ENCODE measurements around the gene BCAN.
A peak's percentile ranks its signal among the peaks of the same experiment; 100 is the strongest.

The BCAN gene

DNA sequence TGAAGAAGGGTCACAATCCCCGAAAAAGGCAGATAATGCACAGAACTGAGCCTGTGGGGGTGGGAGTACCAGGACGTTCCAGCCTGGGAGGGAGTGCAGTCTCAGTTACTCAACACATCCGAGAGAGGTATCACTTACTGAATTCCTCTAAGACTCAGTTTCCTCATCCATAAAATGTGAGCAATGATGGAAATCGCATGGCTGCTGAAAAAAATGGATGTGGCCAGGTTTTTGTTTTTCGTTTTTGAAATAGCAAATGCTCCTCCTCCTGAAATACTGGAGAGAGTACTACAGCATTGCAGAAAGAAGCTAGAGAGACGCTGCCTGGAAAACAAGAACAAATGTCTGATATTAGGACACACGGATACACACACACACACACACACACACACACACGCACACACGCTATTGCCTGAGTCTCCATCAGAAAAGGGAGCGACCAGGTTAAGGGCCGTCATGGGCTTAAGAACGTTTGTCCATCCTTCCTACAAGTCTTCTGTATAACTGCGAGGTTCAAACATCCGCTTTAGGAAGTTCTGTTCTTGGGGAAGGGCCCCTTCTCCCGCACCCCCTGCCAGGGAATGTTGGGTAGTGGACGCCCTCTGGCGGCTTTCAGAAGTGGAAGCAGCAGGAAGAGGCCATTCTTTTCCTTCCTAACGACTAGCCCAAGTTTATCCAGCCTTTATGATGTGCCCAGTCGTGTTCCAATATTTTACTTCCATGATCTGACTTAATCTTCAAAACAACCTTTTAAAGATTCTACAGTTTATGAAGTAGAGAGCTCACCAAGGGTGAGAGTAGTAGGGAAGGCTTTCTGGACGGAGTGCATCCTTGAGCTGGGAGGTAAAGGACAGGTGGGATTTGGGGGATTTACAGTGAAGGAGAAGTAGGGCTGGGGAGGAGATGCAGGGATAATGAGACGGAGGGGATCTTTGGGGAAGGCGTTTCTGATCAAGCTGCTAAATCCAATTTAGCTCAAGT is 36.0 kb downstream of the BCAN start:
- DNase-seq (ENCODE audit: low read depth), result no peak

DNA sequence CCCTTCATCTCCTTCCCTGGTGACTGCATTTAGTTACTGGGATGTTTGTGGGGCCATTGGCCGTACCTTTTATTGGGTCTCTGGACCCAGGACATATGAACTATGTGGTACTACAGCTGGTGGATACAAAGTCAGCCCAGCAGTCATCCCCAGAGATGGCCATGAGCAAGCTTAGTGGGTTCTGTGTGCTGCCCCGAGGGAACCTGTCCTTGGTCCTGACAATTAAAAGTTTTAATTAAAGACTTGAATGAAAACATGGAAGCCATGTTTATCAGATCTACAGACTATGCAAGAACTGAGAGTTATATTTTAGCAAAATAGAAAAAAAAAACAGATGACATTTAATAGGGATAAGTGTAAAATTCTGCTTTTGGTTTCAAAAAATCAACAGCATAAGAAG is 38.1 kb downstream of the BCAN start:
- no peak for DNase-seq (ENCODE audit: low read depth)

DNA sequence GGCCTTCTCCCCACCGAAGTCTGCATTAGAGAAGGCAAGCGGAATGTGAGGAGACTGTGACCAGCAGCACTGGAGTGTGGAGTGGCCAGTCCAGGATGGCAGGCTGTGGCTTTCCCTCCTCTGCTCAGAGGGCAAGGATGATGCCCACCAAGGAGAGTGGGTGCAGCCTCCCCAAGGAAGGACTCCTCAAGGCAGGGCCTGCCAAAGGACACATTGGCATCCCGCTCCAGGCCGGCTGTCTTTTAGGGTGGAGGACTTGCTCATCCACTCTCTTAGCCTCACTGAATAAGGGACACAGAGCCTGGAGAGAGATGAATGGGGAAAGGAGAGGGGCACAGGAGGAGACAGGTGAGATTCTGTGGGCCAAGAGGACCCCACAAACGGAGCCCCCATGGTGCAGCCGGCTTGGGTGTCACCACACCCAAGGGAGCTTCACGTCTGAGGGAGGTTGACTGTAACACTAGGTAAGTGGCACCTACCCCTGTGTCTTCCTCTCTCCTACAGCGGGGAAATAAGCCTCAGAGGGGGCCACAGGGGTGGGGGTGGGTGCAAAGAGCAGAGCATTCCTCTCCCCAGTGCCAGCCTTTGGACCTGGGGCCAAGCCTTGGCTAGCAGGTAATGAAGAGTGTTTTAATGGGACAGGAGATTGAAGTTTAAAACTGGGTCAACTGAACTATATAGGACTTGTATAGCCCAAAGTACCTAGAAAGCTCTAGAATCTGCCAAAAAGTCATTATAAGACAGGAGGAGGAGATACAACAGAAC is 39.5 kb downstream of the BCAN start:
- DNase-seq (ENCODE audit: low read depth), result no peak

DNA sequence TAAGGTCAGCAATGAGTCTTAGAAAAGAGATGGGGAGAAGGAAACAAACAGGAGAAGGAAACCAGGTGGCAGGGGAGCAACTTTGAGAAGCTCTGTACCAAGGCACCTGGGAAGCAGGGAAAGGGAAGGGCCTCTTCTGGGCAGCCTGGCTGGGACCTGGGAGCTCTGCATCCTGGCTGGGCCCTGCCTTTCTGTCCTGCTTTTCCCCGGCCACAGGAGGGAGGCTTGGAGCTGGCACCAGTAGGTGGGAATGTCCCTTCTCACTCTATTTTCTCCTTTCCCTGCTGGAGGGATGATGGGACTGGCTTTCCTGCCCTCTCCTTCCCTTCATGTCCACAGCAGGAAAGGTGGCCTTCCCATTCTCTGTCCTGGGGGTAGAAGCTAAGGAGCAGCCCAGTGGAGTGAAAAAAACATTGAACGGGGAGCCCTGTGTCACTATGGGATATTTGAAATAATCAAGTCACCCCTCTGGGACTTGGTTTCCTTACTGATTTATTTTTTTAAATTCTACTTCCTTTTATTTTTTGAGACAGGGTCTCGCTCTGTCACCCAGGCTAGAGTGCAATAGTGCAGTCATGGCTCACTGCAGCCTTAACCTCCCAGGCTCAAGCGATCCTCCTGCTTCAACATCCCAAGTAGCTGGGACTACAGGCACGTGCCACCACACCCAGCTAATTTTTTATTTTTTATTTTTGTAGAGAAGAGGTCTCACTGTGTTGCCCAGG is 40.4 kb downstream of the BCAN start:
- DNase-seq (ENCODE audit: low read depth), result no peak

DNA sequence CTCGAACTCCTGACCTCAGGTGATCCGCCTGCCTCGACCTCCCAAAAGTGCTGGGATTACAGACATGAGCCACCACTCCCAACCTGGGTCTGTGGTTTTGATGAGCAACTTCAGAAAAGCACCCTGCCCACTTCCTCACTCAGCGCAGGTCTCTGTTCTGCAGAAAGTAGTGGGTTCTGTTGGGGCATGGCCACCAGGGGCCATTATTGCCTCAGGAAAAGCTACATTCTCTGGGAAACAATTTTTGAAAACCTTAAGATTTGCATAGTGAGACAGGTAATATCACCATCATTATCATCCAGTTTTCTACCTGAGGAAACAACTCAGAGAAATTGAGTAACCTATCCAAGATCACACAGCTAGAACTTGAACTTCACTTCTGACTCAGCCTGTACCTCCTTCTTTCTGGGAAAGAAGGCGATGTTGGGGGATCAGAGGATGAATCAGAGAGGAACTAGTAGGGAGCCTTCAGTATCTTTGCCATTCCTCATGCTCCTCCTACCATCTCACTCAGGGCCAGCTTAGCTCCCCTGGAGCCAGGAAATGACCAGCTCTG is 42.4 kb downstream of the BCAN start:
- no peak for DNase-seq (ENCODE audit: low read depth)

DNA sequence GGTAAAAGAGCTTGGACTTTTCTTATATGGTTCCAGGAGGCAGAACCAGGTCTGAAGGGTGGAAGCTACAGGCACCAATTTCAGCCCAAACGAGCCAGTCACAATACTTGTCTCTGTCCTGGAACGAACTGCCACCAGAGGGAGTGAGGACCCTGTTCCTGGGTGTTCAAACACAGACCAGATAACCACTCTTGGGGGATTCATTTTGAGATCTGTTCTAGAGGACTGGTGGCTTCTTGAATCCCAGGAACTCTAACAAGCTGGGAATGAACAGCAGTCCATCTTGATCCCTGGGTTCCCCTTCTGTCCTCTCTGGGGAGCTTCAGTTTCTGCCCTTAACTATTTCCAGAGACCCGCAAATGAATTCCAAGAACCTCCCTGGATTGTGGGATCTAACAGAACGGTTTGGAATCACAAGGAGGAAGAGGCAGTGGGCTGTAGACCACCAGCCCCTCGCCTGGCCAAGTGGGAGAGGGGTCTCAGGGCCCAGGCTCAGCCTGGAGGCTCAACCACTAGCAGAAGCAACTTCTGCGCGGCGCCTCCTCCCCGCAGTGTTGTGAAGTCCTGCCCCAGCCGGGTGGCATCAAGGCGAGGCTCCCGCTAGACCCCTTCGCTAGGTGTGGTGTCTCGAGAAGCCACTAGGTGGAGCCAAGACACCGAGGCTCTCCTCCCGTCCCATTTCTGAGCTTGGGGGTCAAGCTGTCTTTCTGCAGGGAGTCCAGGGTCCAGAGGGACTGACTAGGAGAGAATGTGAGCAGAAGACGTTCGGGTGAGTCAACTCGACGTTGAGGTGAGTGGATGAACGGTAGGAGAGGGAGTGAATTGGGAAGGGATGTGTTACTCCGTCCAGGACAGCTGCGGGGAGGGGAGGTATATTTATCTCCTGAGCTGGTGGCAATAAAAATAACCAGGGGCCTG is 47.4 kb downstream of the BCAN start:
- DNase-seq (ENCODE audit: low read depth), result peak; percentile 55

DNA sequence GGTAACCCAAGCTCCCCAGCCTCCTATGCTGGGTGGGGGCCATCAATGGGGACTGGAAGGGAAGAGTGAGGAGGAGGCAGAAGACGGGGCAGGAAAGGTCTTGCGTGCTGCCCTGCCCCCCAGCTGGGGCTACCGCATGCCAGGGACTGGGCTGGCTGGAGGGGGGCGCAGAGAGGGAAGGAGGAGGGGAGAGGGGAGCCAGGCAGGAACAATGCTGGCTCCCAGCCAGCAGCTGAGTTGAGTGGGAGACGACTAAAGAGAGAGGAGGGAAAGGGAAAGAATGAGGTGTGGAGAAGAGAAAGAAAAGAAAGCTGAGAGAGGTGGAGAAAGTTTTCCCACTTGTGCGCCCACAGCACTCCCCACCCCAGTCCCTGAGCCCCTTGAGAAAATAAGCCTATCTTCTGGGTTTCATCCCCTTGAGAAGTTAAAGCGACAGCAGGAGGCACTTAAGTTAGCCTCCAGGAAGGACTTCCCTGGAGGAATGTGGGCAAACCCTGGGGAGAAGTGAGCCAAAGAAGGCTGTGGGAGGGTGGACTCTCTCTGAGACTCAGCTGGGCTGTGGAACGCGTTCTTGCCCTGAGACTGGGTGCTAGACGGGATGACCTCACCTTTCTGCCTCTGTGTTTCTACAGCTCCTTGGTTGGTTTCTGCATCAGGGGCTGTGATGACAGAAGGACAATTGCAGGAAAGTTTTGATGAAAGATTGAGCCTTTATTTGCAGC is 48.2 kb downstream of the BCAN start:
- no peak for DNase-seq (ENCODE audit: low read depth)

DNA sequence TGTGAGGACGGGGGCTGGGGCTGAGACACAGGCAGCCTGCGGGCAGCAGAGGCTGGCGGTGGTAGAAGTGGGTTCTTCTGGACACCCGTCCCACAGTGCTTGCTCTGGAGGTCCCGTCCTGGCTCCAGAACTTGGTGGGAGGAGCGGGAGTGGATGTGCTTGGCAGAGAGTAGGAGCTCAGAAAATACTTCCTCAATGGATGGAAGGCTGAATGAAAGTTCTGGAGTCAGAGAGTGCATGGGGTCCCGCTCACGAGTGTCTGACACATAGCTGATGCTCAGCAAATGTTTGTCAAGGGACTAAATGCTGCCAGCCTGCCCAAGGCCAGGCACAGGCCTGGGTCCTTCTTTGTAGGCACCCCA is 48.7 kb downstream of the BCAN start:
- DNase-seq (ENCODE audit: low read depth), result no peak

DNA sequence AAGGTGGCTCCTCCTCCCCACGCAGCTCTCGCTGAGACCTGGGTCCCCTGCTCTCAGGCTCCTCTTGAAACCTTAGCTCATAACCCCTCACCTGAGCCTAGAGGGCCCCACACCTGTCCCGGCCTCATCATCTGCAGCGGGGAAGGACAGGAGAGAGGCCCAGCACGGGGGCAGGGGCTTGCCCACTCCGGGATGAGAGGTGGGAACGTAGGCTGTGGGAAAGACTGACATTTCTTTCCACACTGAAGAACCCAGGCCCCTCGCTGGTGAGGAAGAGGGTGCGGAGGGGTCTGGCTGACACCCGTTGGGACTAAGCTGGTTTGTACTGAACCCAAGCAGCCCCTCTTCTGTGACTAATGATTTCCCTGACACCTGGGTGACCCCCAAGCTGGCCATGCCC is 49.3 kb downstream of the BCAN start:
- no peak for DNase-seq (ENCODE audit: low read depth)

DNA sequence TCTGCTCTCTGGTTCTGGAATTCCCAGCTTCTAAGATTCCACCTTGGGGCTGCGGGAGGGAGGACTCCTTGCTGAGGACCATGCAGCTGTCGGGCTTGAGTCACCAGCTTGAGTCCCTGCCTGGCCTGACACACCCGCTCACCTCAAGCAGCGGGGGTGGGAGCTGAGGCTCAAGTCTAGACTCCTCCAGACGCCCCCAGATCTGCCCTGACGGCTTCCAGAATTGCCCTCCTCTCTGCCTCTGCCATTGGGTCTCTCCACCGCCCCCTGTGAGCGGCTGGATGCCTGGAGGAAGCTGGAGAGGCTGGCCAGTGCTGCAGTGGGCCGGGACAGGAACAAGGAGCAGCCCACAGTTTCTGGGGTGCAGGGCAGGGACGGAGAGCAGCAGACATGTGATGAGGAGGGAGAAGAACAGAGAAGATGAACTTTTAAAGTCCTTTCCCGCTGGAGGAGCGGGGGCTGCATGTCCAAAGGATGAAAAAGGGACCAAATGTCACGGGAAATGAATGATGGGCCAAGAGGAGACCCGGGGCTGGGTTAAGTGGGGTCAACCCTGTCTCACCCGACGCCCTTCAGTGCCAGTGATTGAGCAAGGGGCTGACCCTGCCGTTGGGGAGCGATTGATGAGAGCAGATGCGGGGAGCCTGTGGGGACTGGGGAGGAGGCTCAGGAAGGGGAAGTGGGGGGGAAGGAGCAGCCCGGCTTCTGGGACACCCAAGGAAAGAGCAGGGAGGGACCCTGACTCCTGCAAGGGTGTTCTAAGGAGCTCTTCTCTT is 49.9 kb downstream of the BCAN start:
- no peak for DNase-seq (ENCODE audit: low read depth)

DNA sequence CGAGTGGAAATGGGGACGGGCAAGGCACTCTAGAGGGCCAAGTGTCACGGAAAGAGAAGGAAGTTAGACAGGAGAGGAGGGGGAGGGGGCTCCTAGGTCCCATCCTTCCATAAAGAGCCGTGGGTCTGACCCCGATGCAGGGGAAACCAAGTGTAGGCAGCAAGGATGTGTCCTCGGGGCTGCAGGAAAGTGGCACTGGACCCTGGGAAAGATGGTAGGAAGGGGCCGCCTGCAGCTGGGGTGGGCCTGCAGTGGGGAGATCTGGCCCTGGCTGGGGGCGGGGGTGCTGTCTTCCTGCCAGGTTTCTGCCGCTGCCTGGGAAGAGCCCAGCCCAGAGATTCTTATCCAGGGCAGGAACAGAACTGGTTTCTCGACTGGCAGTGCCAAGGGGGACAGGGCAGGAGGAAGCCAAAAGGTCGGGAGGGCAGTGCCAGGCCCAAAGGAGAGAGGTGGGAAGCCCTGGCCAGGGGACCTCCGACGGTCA is 50.6 kb downstream of the BCAN start:
- no peak for DNase-seq (ENCODE audit: low read depth)

DNA sequence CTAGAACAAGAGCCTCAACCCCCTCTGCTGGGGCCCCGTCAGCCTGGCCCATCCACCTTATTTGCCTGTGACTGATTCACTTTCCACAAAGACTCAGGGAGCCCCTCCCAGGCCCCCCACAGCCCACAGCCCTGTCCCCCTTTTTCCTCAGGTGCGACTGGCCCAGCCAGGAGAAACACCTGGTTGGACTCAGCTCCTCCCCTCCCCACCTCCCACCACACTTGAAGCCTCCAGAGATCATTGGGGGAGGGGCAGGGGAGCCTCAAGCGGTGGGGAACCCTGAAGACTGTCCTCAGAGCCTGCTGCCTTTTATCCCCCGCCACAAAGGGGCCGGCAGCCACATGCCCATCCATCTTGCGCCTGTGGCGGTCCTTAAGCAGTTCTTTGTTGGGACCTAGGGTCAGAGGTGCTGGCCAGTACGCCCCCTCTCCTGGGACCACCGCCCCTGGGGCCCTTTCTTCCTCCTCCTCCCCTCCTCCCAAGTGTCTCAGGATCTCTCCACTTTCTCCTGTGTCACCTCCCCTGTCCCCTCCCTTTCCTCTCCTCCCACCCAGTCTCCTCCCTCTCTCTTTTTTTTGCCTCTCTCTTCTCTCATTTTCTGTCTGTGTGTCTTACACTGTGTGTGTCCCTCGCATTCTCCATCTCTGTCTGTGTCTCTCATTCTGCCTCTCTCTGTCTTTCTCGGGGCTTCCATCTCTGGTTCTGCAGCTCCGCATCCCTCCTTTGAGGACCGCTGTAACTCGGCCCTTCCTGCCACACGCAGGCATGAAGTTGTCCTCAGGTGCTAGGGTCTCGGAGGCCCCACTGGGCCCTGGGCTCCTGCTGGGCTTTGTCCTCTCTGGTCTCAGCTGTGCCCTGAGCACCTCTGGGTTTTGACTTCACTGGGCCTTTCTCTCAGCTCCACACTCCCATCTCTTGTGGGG is 51.3 kb downstream of the BCAN start:
- DNase-seq (ENCODE audit: low read depth), result no peak

DNA sequence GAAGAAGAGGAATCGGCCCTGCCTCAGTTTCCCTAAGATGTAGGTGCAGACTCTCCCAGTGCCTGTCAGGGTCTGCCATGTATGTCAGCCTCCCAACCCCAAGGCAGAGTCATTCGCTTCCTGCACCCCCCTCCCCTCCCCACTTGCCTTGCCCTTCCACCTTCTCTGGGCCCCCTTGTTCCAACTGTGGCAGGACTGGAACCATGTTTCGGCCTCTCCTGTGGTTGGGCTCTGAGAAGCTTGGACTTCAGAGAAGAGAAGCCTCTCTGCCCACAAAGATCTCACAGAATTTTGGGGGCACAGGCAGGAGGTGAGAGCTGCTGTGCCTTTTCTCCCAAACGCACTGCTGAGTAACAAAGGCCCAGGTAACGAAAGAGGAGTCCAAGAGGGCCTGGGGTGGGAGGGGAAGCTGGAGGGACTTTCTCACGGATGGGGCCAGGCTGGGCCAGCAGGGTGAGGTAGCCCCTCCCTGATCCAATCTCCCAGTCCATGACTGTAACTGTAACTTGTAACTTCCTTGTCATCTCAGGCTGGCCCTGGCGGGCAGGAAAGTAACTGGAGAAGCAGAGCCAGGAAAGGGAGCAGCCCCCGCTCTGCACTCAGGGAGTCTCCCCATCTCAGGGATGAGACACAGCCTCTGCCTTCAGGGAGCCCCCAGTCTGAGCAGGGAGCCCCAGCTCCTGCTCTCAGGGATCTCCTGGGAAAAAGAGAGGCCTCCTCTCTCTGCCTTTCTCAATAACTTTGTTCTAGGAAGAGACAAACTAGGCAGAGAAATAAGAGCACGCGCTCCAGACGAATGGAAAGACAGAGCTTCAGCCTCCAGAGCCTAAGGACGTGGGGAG is 52.2 kb downstream of the BCAN start:
- DNase-seq (ENCODE audit: low read depth), result no peak

DNA sequence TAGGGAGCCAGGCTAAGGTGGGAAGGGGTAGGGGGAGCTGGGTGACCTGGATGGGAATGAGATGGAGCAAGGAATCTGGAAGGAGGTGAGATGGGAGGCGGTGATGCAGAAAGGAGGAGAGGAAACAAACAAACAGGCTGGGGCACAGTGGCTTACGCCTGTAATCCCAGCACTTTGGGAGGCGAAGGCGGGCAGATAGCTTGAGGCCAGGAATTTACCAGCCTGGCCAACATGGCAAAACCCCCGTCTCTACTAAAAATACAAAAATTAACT is 52.7 kb downstream of the BCAN start:
- no peak for DNase-seq (ENCODE audit: low read depth)

DNA sequence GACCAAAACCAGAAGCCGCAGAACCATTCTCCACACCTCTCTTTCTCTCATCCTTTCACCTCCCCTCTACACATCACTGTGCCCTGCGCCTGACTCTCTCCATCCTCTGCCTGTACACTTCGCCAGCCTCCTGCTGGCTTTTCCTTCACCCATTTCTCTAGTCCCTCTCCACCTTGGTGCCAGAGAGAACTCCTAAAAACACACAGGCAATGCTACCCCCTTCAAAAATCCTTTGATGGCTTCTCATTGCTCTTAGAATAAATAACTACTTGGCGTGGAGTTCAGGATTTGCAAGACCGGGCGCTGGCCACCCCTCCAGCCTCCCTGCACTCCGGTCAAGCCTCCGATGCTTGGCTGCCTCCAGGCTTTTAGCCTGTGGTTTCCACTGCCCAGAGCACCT is 54.8 kb downstream of the BCAN start:
- DNase-seq (ENCODE audit: low read depth), result no peak

DNA sequence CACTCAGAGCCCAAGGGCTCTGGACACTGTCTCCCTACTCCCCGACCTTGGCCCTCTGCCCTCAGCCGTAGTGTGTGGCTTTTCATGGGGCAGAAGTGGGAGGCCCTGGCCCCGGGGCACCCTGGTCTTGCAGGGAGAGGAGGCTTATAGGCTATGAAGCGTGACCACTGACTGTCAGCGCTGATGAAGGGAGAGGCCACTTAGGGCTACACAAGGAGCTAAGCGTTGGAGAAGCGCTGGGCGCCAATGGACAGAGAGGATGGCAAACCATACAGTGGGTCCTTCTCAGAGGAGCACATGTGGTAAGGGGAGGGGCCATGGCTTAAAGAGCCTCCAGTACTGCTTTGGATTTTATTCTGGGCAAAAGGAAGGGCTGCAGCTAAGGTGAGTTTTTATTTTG is 55.6 kb downstream of the BCAN start:
- DNase-seq (ENCODE audit: low read depth), result no peak

DNA sequence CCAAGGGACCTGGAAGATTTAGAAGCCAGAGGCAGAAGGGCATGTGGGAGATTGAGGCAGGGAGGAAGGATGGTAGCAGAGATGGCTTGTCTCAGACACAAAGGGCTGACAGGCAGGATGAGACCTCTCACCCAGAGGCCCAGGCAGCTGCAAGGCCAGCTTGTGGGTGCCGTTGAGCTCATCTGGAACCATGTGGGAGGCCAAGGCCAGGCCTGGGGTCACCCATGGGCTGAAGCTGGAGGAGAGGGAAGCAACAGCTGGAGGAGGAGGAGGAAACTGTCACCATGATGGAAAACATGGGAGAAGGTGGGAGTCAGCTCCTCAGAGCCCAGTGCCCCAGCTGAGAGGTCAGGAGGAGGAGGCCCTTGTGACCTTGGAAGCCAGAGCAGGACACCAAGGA is 57.1 kb downstream of the BCAN start:
- DNase-seq (ENCODE audit: low read depth), result no peak

Measured in T-helper 22 cell (primary cell).